Activated naive CD4-positive, alpha-beta T cell treated with anti-CD3 and anti-CD28 coated beads, Interleukin-2, amount 10 ng/mL, durations not matched to agents 7 days and 5 days (primary cell): ENCODE data around the gene CFAP57.

Source experiments
- CTCF ChIA-PET: fragments of 350-600 bp; sonication (Branson Sonifier 250); formaldehyde crosslinking; loops from one replicate; lab custom pipeline; 2021; ENCODE audit warnings: antibody characterized with exemption; lab: Charles Lee
- DNase-seq: peaks from one replicate; pipeline ENCODE4 v3.0.0-alpha.2; 2020
- H3K27ac Mint-ChIP-seq: one replicate; pipeline ENCODE4 v1.8.0; 2021; ENCODE audit warnings: mild to moderate bottlenecking, moderate library complexity, mixed read lengths
- H3K27me3 Mint-ChIP-seq: one replicate; pipeline ENCODE4 v1.8.0; 2021; ENCODE audit warnings: mild to moderate bottlenecking, mixed read lengths
- H3K36me3 Mint-ChIP-seq: one replicate; pipeline ENCODE4 v1.8.0; 2021; ENCODE audit warnings: mixed read lengths
- H3K4me1 Mint-ChIP-seq: one replicate; pipeline ENCODE4 v1.8.0; 2021; ENCODE audit warnings: mixed read lengths
- H3K4me3 Mint-ChIP-seq: one replicate; pipeline ENCODE4 v1.8.0; 2021; ENCODE audit warnings: mild to moderate bottlenecking, moderate library complexity, mixed read lengths
- H3K9me3 Mint-ChIP-seq: one replicate; pipeline ENCODE4 v1.8.0; 2021; ENCODE audit warnings: mixed read lengths

The CFAP57 gene

DNA sequence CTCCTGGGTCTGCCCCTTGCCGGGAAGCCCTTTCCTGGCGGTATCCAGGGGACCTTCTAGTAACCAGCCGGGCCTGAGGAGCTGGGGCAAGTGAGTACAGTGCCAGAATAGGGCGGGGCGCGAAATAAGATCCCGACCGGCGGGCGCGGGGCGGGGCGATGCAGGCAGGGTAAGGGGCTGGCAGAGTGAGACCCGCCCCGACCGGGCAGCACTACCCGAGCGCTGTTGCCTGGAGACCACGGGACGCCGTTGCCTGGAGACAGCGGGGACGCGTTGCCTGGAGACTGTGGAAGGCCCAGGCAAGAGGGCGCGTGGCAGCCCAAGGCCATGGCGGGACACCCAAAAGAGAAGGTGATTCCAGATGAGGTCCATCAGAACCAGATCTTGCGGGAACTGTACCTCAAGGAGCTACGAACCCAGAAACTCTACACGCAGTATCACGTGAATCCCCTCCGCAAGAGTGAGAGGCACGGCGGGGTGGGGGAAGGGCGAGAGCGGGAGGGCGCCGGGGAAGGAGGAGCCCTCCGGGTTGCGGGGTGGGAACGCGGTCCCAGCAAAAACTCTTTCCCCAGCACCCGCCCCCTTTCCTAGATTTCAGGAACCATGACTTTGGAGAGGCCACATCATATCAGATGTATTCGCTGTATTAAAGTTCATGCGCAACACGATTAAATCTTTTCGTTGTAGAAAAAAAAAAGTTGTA lies 24.4 kb upstream of the CFAP57 start:
- DNase-seq = peak; percentile 69
- H3K4me3 Mint-ChIP-seq = no peak overlapping the region

GRCh38 chr1:43149889-43150288 lies 22.2 kb upstream of the CFAP57 start:
- Mint-ChIP-seq H3K9me3 (no peaks in the 10 kb centered on the region), H3K27ac (no peak overlapping the region)

More for the DNA sequence above, 24.4 kb upstream of the CFAP57 start:
- Mint-ChIP-seq H3K36me3 (no peaks in the 10 kb centered on the region), H3K4me1 (peaks cover 10% of the 10 kb centered on the region), H3K9me3 (no peaks in the 10 kb centered on the region), H3K27me3 (peaks cover 59% of the 10 kb centered on the region), H3K27ac (no peak overlapping the region)
- CTCF ChIA-PET = no interaction called here

DNA sequence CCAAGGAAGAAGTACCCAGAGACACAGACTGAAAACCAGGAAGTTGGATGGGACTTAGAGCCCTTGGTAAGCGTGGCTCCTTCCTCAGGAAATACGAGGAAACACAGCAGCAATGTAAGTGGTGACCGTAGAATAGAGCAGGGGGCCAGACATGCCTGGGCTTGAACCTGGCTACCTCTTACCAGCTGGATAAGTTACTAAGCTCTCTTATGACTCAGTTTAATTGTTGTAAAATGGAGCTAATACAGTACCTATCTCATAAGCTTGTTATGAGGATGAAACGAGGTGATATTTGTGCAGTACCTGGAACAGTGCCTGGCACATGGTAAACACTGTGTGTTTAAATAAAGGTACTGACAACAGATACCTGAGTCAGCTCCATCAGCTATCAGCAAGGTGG lies 19.3 kb upstream of the CFAP57 start:
- Mint-ChIP-seq H3K4me3 (no peak overlapping the region), H3K4me1 (peaks cover 2% of the 10 kb centered on the region), H3K27me3 (peaks cover 34% of the 10 kb centered on the region), H3K27ac (no peak overlapping the region), H3K9me3 (no peaks in the 10 kb centered on the region), H3K36me3 (no peaks in the 10 kb centered on the region)
- CTCF ChIA-PET = no interaction called here
- DNase-seq = no peak

More at GRCh38 chr1:43149889-43150288, 22.2 kb upstream of the CFAP57 start:
- DNase-seq = no peak
- Mint-ChIP-seq H3K27me3 (peaks cover 43% of the 10 kb centered on the region), H3K36me3 (no peaks in the 10 kb centered on the region), H3K4me1 (peaks cover 10% of the 10 kb centered on the region), H3K4me3 (no peak overlapping the region)
- CTCF ChIA-PET = interaction anchor here (1.0 kb wide), 1 partner anchor 264 kb away, joined by 3 read pairs; no protein-coding TSS in a partner anchor

DNA sequence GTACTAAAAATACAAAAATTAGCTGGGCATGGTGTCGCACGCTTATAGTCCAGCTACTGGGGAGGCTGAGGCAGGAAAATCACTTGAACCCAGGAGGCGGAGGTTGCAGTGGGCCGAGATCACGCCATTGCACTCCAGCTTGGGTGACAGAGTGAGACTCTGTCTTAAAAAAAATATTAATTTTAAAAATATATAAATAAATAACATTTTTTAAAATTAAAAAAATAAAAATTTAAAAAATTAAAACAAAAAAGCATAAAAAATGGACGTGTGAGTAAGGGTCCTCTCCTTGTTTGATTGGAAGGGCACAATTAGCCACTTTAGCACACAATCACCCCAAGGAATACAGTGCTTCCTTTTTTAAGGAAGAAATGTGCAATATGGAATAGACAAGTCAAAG lies 18.7 kb upstream of the CFAP57 start:
- no peak for DNase-seq
- CTCF ChIA-PET = no interaction called here
- Mint-ChIP-seq H3K27ac (no peak overlapping the region), H3K9me3 (no peaks in the 10 kb centered on the region), H3K4me1 (peaks cover 2% of the 10 kb centered on the region), H3K36me3 (no peaks in the 10 kb centered on the region), H3K4me3 (no peak overlapping the region), H3K27me3 (peaks cover 28% of the 10 kb centered on the region)

DNA sequence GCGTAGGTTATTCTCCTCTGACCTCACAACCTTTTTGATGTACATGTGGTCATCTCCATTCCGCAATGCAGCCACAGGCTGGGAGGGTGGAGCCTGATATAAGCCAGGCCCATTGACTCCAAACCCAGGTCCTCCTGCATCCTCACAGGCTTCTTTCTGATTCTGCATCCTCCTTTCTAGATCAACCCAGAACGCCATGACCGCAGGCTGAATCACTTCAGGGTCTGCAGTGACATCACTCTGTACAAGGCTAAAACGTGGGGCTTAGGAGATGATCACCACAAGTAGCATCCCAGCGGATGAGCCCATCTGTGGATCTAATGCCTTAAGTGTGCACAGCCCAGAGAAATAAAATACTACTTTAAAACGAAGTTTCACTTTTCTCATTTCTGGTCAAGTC lies 16.1 kb upstream of the CFAP57 start:
- no peaks in the 10 kb centered on the region for H3K36me3 Mint-ChIP-seq
- H3K4me3 Mint-ChIP-seq = no peak overlapping the region
- H3K27ac Mint-ChIP-seq = no peak overlapping the region
- no peaks in the 10 kb centered on the region for H3K9me3 Mint-ChIP-seq
- CTCF ChIA-PET = interaction anchor here (1.0 kb wide), 1 partner anchor 243 kb away, joined by 3 read pairs; no protein-coding TSS in a partner anchor
- peaks cover 12% of the 10 kb centered on the region for H3K27me3 Mint-ChIP-seq
- DNase-seq = no peak
- H3K4me1 Mint-ChIP-seq = no peaks in the 10 kb centered on the region

GRCh38 chr1:43165162-43165561 lies 7.0 kb upstream of the CFAP57 start:
- Mint-ChIP-seq H3K27ac (no peak overlapping the region), H3K36me3 (peaks cover 50% of the 10 kb centered on the region), H3K4me1 (peaks cover 4% of the 10 kb centered on the region), H3K4me3 (no peak overlapping the region), H3K9me3 (no peaks in the 10 kb centered on the region), H3K27me3 (no peaks in the 10 kb centered on the region)
- no peak for DNase-seq
- CTCF ChIA-PET = no interaction called here

- Mint-ChIP-seq H3K9me3 (no peaks in the 10 kb centered on the region), H3K27me3 (no peaks in the 10 kb centered on the region), H3K4me1 (peaks cover 10% of the 10 kb centered on the region), H3K4me3 (no peak overlapping the region), H3K27ac (no peak overlapping the region), H3K36me3 (peaks cover 55% of the 10 kb centered on the region)
- CTCF ChIA-PET = no interaction called here
- no peak for DNase-seq
These were observed 6.4 kb upstream of the CFAP57 start for GRCh38 chr1:43165765-43166164.

- peaks cover 30% of the 10 kb centered on the region for H3K4me1 Mint-ChIP-seq
- DNase-seq = no peak
- peaks cover 13% of the 10 kb centered on the region for H3K27me3 Mint-ChIP-seq
- H3K9me3 Mint-ChIP-seq = no peaks in the 10 kb centered on the region
- H3K27ac Mint-ChIP-seq = peak overlapping the region; percentile 46
- H3K36me3 Mint-ChIP-seq = peaks cover 39% of the 10 kb centered on the region
- H3K4me3 Mint-ChIP-seq = peak overlapping the region; percentile 98
- CTCF ChIA-PET = interaction anchor here (1.2 to 2.0 kb wide), 2 partner anchors 98 kb away, joined by 3 to 6 read pairs; no protein-coding TSS in a partner anchor
These were observed 736 bp upstream of the CFAP57 start for GRCh38 chr1:43171312-43171875.

- CTCF ChIA-PET = interaction anchor here (1.2 kb wide), 1 partner anchor 99 kb away, joined by 3 read pairs; no protein-coding TSS in a partner anchor
- no peak overlapping the region for H3K27ac Mint-ChIP-seq
- peaks cover 30% of the 10 kb centered on the region for H3K4me1 Mint-ChIP-seq
- H3K9me3 Mint-ChIP-seq = no peaks in the 10 kb centered on the region
- H3K4me3 Mint-ChIP-seq = peak overlapping the region; percentile 98
- H3K27me3 Mint-ChIP-seq = peaks cover 24% of the 10 kb centered on the region
- peak; percentile 90 for DNase-seq
- peaks cover 30% of the 10 kb centered on the region for H3K36me3 Mint-ChIP-seq
These were observed 420 bp downstream of the CFAP57 start for GRCh38 chr1:43172527-43172972.

DNA sequence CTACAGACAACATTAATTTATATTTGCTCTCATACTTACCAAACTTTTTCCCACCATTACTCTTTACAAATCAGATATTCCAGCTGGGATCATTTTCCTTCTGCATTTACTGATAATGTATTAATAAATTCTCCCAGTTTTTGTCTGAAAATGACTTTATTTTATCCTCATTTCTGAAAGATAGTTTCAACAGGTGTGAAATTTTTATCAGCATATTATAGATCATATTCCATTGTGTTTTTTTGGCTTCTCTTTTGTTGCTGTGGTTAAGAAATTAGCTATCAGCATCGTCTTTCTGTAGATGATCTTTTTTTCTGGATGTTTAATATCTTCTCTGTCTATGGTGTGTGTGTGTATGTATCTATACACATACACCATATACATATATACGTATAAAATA lies 2.7 kb downstream of the CFAP57 start:
- peaks cover 29% of the 10 kb centered on the region for H3K4me1 Mint-ChIP-seq
- DNase-seq = no peak
- CTCF ChIA-PET = no interaction called here
- H3K9me3 Mint-ChIP-seq = no peaks in the 10 kb centered on the region
- H3K27me3 Mint-ChIP-seq = peaks cover 31% of the 10 kb centered on the region
- H3K4me3 Mint-ChIP-seq = no peak overlapping the region
- H3K36me3 Mint-ChIP-seq = peaks cover 11% of the 10 kb centered on the region
- H3K27ac Mint-ChIP-seq = no peak overlapping the region

GRCh38 chr1:43177691-43178090 lies 5.6 kb downstream of the CFAP57 start:
- no peak overlapping the region for H3K4me3 Mint-ChIP-seq
- H3K36me3 Mint-ChIP-seq = no peaks in the 10 kb centered on the region
- H3K4me1 Mint-ChIP-seq = peaks cover 4% of the 10 kb centered on the region
- no peak overlapping the region for H3K27ac Mint-ChIP-seq
- peaks cover 37% of the 10 kb centered on the region for H3K27me3 Mint-ChIP-seq
- DNase-seq = no peak
- no peaks in the 10 kb centered on the region for H3K9me3 Mint-ChIP-seq
- CTCF ChIA-PET = no interaction called here

GRCh38 chr1:43184388-43184787 lies 12.3 kb downstream of the CFAP57 start:
- H3K9me3 Mint-ChIP-seq = no peaks in the 10 kb centered on the region
- no peaks in the 10 kb centered on the region for H3K36me3 Mint-ChIP-seq
- no peaks in the 10 kb centered on the region for H3K4me1 Mint-ChIP-seq
- no peak overlapping the region for H3K4me3 Mint-ChIP-seq
- DNase-seq = no peak
- CTCF ChIA-PET = interaction anchor here (0.5 kb wide), 1 partner anchor 647 kb away, joined by 3 read pairs; no protein-coding TSS in a partner anchor
- H3K27me3 Mint-ChIP-seq = peaks cover 25% of the 10 kb centered on the region
- no peak overlapping the region for H3K27ac Mint-ChIP-seq

GRCh38 chr1:43184995-43185394 lies 12.9 kb downstream of the CFAP57 start:
- Mint-ChIP-seq H3K9me3 (peaks cover under 1% of the 10 kb centered on the region), H3K27me3 (peaks cover 27% of the 10 kb centered on the region), H3K36me3 (no peaks in the 10 kb centered on the region), H3K4me1 (no peaks in the 10 kb centered on the region), H3K4me3 (no peak overlapping the region), H3K27ac (no peak overlapping the region)
- DNase-seq = no peak
- CTCF ChIA-PET = no interaction called here

DNA sequence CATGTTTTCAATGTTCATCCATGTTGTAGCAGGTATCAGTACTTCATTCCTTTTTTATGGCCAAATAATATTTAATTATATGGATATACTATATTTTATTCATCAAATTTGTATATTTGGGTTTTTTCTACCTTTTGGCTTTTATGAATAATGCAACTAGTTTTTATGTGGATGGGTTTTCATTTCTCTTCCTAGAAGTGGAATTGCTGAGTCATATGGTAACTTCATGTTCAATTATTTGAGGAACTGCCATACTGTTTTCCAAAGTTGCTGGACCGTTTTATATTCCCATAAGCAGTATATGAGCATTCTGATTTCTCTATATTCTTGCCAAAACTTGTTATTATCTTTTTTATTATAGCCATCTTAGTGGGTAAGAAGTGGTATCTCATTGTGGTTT lies 16.0 kb downstream of the CFAP57 start:
- Mint-ChIP-seq H3K9me3 (peaks cover 10% of the 10 kb centered on the region), H3K36me3 (no peaks in the 10 kb centered on the region), H3K4me1 (no peaks in the 10 kb centered on the region), H3K4me3 (no peak overlapping the region), H3K27ac (no peak overlapping the region), H3K27me3 (peaks cover 18% of the 10 kb centered on the region)
- CTCF ChIA-PET = no interaction called here
- DNase-seq = no peak

DNA sequence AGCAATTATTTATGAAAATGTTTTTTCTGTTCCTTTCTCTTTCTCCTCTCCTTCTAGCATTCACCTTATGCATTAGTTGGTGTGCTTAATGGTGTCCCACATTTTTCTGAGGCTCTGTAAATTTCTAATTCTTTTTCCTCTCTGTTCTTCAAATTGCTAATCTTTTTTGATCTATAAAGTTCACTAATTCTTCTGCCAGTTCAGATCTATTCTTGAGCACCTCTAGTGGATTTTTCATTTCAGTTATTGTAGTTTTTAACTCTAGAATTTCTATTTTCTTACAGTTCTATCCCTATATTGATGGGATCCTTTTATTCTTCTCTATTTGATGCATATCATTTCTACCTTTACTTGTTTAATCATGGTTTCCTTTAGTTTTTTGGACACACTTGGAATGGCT lies 22.4 kb downstream of the CFAP57 start:
- Mint-ChIP-seq H3K4me1 (no peaks in the 10 kb centered on the region), H3K36me3 (no peaks in the 10 kb centered on the region), H3K9me3 (peaks cover 14% of the 10 kb centered on the region), H3K4me3 (no peak overlapping the region), H3K27ac (no peak overlapping the region), H3K27me3 (peaks cover 5% of the 10 kb centered on the region)
- no peak for DNase-seq
- CTCF ChIA-PET = no interaction called here
